SK-N-SH (cell line): Measurements from ENCODE around the gene MEGF6. TPM values are rescaled to one million over a fixed set of nuclear protein-coding genes. Genes with fewer than 3 reads are reported as not detected.

Experiments
- CTCF ChIA-PET: fragments of 300-600, 350-600 bp; formaldehyde crosslinking; extraction: SDS; loops from one replicate; lab custom pipeline; 2021; lab: Yijun Ruan, JAX
- POLR2A ChIA-PET: fragments of 350-600 bp; sonication (Branson Sonifier 250); formaldehyde crosslinking; extraction: SDS; loops from one replicate; lab custom pipeline; 2020; ENCODE audit warnings: antibody characterized with exemption, inconsistent platforms; lab: Yijun Ruan, JAX
- DNase-seq: peaks from one replicate; pipeline ENCODE4 v3.0.0; 2012
- H2AFZ ChIP-seq: fragments of 200-600 bp; sonication (generic); 2 replicates; pipeline ENCODE4 v1.8.1; 2016; ENCODE audit warnings: antibody characterized with exemption, mild to moderate bottlenecking, low read depth
- H3F3A ChIP-seq: fragments of 200-600 bp; sonication (generic); replicated peaks from 2 replicates; pipeline ENCODE3; 2016; ENCODE audit warnings: antibody characterized with exemption, mild to moderate bottlenecking; ENCODE audit not compliant: insufficient read depth
- H3K27ac ChIP-seq, 2 experiments: fragments of 200-500 bp in 1 of 2; fragments of 200-600 bp in 1 of 2; sonication (Bioruptor generic) in 1 of 2; sonication (generic), shearing (Covaris generic) in 1 of 2; 2 replicates each; pipeline versions ENCODE4 v1.5.1 to v1.6.1; 2014 to 2016; ENCODE audit warnings: low read depth in 2 of 2, inconsistent platforms in 1 of 2, low read length in 1 of 2, mild to moderate bottlenecking in 1 of 2, mixed read lengths in 1 of 2
- H3K27me3 ChIP-seq: fragments of 200-600 bp; sonication (generic), shearing (Covaris generic); 2 replicates; pipeline ENCODE4 v1.6.1; 2016; ENCODE audit warnings: mixed run types; ENCODE audit not compliant: insufficient read depth
- H3K36me3 ChIP-seq, 2 experiments: fragments of 200-500 bp in 1 of 2; fragments of 200-600 bp in 1 of 2; sonication (Bioruptor generic) in 1 of 2; sonication (generic) in 1 of 2; replicated peaks in 1 of 2; 2 replicates each; pipeline versions ENCODE3 to v1.5.1; 2014 to 2016; ENCODE audit warnings: low read length in 1 of 2, mild to moderate bottlenecking in 1 of 2; ENCODE audit not compliant: insufficient read depth in 2 of 2, control insufficient read depth in 1 of 2
- H3K4me1 ChIP-seq, 2 experiments: fragments of 200-500 bp in 1 of 2; fragments of 200-600 bp in 1 of 2; sonication (Bioruptor generic) in 1 of 2; sonication (generic), shearing (Covaris generic) in 1 of 2; 2 replicates each; pipeline versions ENCODE4 v1.5.1 to v1.6.1; 2014 to 2016; ENCODE audit warnings: low read depth in 1 of 2, low read length in 1 of 2, mixed run types in 1 of 2; ENCODE audit not compliant: insufficient read depth in 2 of 2, control insufficient read depth in 1 of 2
- H3K4me2 ChIP-seq: fragments of 200-600 bp; sonication (generic), shearing (Covaris generic); 2 replicates; pipeline ENCODE4 v1.6.1; 2017; ENCODE audit warnings: mixed run types
- H3K4me3 ChIP-seq, 2 experiments: fragments of 200-500 bp in 1 of 2; fragments of 200-600 bp in 1 of 2; sonication (Bioruptor generic) in 1 of 2; sonication (generic), shearing (Covaris generic) in 1 of 2; 2 replicates each; pipeline versions ENCODE4 v1.5.1 to v1.8.1; 2014 to 2016; ENCODE audit warnings: low read depth in 2 of 2, inconsistent platforms in 1 of 2, low read length in 1 of 2, mild to moderate bottlenecking in 1 of 2, mixed read lengths in 1 of 2, moderate library complexity in 1 of 2
- H3K79me2 ChIP-seq: fragments of 200-600 bp; sonication (generic); 2 replicates; pipeline ENCODE4 v1.8.1; 2017; ENCODE audit warnings: mild to moderate bottlenecking; ENCODE audit not compliant: insufficient read depth
- H3K9ac ChIP-seq: fragments of 200-600 bp; sonication (generic); 2 replicates; pipeline ENCODE4 v1.6.1; 2017; ENCODE audit warnings: mixed run types
- H3K9me2 ChIP-seq: fragments of 200-600 bp; sonication (generic); 2 replicates; pipeline ENCODE4 v1.6.1; 2017; ENCODE audit warnings: mixed run types
- H3K9me3 ChIP-seq: fragments of 200-600 bp; sonication (generic); 2 replicates; pipeline ENCODE4 v1.6.1; 2017; ENCODE audit warnings: mixed run types, mild to moderate bottlenecking, moderate library complexity
- H4K20me1 ChIP-seq: fragments of 200-600 bp; sonication (generic); 2 replicates; pipeline ENCODE4 v1.6.1; 2017; ENCODE audit warnings: mild to moderate bottlenecking, mixed run types; ENCODE audit not compliant: insufficient read depth
- ELF1 ChIP-seq: IDR thresholded peaks from 2 replicates; pipeline ENCODE4 v1.4.0; 2012
- EP300 ChIP-seq, 2 experiments: IDR thresholded peaks; 2 replicates each; pipeline versions ENCODE4 v1.4.0 to v1.6.1; 2012; ENCODE audit warnings: borderline replicate concordance in 1 of 2, low read depth in 1 of 2, low read length in 1 of 2
- FOXJ3 ChIP-seq: sonication (generic); formaldehyde crosslinking; IDR thresholded peaks from 2 replicates; pipeline ENCODE4 v1.5.1; 2020; ENCODE audit warnings: mild to moderate bottlenecking, missing genetic modification reagents
- GATA2 ChIP-seq: sonication (generic); formaldehyde crosslinking; IDR thresholded peaks from 2 replicates; pipeline ENCODE4 v1.5.0; 2020; ENCODE audit warnings: mild to moderate bottlenecking, missing genetic modification reagents
- JUND ChIP-seq: IDR thresholded peaks from 2 replicates; pipeline ENCODE4 v1.4.0; 2012
- MAX ChIP-seq: IDR thresholded peaks from 2 replicates; pipeline ENCODE4 v1.4.0; 2012; ENCODE audit warnings: low read depth
- MEF2A ChIP-seq: IDR thresholded peaks from 2 replicates; pipeline ENCODE4 v1.4.0; 2012; ENCODE audit warnings: low read depth, borderline replicate concordance
- NFIC ChIP-seq: IDR thresholded peaks from 2 replicates; pipeline ENCODE4 v1.4.0; 2012; ENCODE audit warnings: borderline replicate concordance
- NRF1 ChIP-seq: IDR thresholded peaks from 2 replicates; pipeline ENCODE4 v1.6.1; 2012; ENCODE audit warnings: low read depth, mild to moderate bottlenecking, low read length
- POLR2AphosphoS5 ChIP-seq: IDR thresholded peaks from 2 replicates; pipeline ENCODE4 v1.6.1; 2012; ENCODE audit warnings: low read depth, low read length
- RAD21 ChIP-seq: IDR thresholded peaks from 2 replicates; pipeline ENCODE4 v1.6.1; 2012; ENCODE audit warnings: mild to moderate bottlenecking, low read length
- RCOR1 ChIP-seq: fragments of 150-350 bp; IDR thresholded peaks from 2 replicates; pipeline ENCODE4 v1.6.1; 2017; ENCODE audit warnings: antibody characterized with exemption, low read length
- SMC3 ChIP-seq: IDR thresholded peaks from 2 replicates; pipeline ENCODE4 v1.6.1; 2012; ENCODE audit warnings: low read depth, low read length, improper control_type of control experiment
- TAF1 ChIP-seq: IDR thresholded peaks from 2 replicates; pipeline ENCODE4 v1.6.1; 2012; ENCODE audit warnings: low read depth, mild to moderate bottlenecking, low read length, moderate library complexity, borderline replicate concordance
- USF1 ChIP-seq: IDR thresholded peaks from 2 replicates; pipeline ENCODE4 v1.4.0; 2012; ENCODE audit warnings: low read depth, borderline replicate concordance
- USF2 ChIP-seq: fragments of 150-350 bp; IDR thresholded peaks from 2 replicates; pipeline ENCODE4 v1.6.1; 2017; ENCODE audit warnings: antibody characterized with exemption, low read length, low read depth, borderline replicate concordance
- WGBS: methylation state at CpG from one replicate; pipeline ENCODE4 v1.1.6; 2017; ENCODE audit warnings: low lambda C conversion rate; 5-methylcytosine and 5-hydroxymethylcytosine counted together
- polyA plus RNA-seq, 3 experiments: library from polyadenylated mRNA; depleted of rRNA; stranded (reverse); fragments of >200 nt; gene quantifications; 2 replicates each; pipeline ENCODE4 v1.2.3, GENCODE V29; 2012
- TF ChIP-seq, protein P1 (sequence below): IDR thresholded peaks from 2 replicates; pipeline ENCODE4 v1.4.0; 2012; ENCODE audit warnings: low read depth, borderline replicate concordance

Gene MEGF6
- polyA plus RNA-seq, 1 of the 3 experiments (the other 2 are of a cell fraction) = 7.6 TPM

DNA sequence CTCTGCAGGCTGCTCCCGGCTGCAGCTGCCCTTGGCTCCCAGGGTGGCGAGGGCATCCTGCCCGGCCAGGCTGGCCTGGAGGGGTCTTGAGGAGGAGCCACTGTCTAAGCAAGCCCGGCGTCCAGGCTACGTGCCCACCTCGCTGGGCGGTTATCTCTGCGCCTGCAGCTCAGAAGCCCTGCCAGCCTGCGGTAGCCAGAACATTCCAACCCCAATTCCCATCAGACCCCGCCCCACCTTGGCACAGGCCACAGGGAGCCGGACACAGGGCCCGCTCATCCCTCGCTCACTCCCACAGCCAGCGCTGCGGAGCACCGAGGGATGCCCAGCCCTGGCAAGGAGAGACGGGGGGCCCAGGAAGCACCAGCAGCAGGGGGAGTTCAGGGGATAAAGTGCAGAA, 53.9 kb downstream of the MEGF6 start:
- POLR2A ChIA-PET = no interaction called here
- Histone ChIP-seq H3K4me1 (peaks cover 0 to 25% of the 10 kb centered on the region in 2 experiments; a peak in 1 of 4 replicates), H3K27me3 (no peaks in the 10 kb centered on the region), H3K36me3 (no peaks in the 10 kb centered on the region), H3K27ac (no peak overlapping the region; a peak in 1 of 4 replicates), H3K4me2 (no peak overlapping the region), H4K20me1 (no peaks in the 10 kb centered on the region), H3K4me3 (no peak overlapping the region)
- CTCF ChIA-PET = interaction anchor here (1.4 to 10.4 kb wide), 5 partner anchors 9 to 104 kb away, joined by 3 to 78 read pairs (median 18); partner anchors contain the start of gene ARHGEF16
- 74% methylated on average over 16 of the region's 18 CpGs for WGBS
- no peak for TF ChIP-seq TAF1
- no peak for TF ChIP-seq JUND
- no peak for TF ChIP-seq USF1
- no peak for TF ChIP-seq EP300 (IDR thresholded peaks at IDR 0.05; ENCODE audit: borderline replicate concordance in 1 of 2, low read depth in 1 of 2, low read length in 1 of 2)
- no peak for TF ChIP-seq MEF2A
- no peak for TF ChIP-seq NRF1
- TF ChIP-seq ELF1 = no peak
- no peak for TF ChIP-seq SMC3
- TF ChIP-seq USF2 = no peak
- no peak for TF ChIP-seq RCOR1
- TF ChIP-seq FOXJ3 = no peak
- TF ChIP-seq MAX = no peak
- TF ChIP-seq, protein P1, sequence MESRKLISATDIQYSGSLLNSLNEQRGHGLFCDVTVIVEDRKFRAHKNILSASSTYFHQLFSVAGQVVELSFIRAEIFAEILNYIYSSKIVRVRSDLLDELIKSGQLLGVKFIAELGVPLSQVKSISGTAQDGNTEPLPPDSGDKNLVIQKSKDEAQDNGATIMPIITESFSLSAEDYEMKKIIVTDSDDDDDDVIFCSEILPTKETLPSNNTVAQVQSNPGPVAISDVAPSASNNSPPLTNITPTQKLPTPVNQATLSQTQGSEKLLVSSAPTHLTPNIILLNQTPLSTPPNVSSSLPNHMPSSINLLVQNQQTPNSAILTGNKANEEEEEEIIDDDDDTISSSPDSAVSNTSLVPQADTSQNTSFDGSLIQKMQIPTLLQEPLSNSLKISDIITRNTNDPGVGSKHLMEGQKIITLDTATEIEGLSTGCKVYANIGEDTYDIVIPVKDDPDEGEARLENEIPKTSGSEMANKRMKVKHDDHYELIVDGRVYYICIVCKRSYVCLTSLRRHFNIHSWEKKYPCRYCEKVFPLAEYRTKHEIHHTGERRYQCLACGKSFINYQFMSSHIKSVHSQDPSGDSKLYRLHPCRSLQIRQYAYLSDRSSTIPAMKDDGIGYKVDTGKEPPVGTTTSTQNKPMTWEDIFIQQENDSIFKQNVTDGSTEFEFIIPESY = no peak
- no peak for TF ChIP-seq POLR2AphosphoS5
- no peak for TF ChIP-seq NFIC
- no peak for TF ChIP-seq RAD21
- TF ChIP-seq GATA2 (CRISPR knock-in tag) = no peak
- TF ChIP-seq, all 33 proteins: peak for 0
- no peaks in the 10 kb centered on the region for H3F3A ChIP-seq
- DNase-seq = no peak
- H2AFZ ChIP-seq = no peak overlapping the region
- H3K9me3 ChIP-seq = no peaks in the 10 kb centered on the region
- H3K9ac ChIP-seq = no peak overlapping the region
- H3K79me2 ChIP-seq = no peaks in the 10 kb centered on the region
- H3K9me2 ChIP-seq = no peaks in the 10 kb centered on the region
